H1 (cell line): ENCODE measurements around the gene SYDE1. TPM values are rescaled to one million over a fixed set of nuclear protein-coding genes. Genes with fewer than 3 reads are reported as not detected.

Source experiments
- CTCF ChIA-PET: fragments of 300-600 bp; sonication (Branson Sonifier 250); formaldehyde crosslinking; loops from one replicate; lab custom pipeline; 2021; ENCODE audit not compliant: partially characterized antibody; lab: Charles Lee
- POLR2A ChIA-PET: fragments of 300-600 bp; sonication (Branson Sonifier 250); formaldehyde crosslinking; loops from one replicate; lab custom pipeline; 2021; ENCODE audit warnings: inconsistent platforms; ENCODE audit not compliant: partially characterized antibody; lab: Charles Lee
- DNase-seq, 2 experiments: peaks; one replicate each; pipeline versions ENCODE4 v3.0.0 to v3.0.0-alpha.2; 2010 to 2022; ENCODE audit warnings: low spot score in 2 of 2, low read depth in 1 of 2, mixed read lengths in 1 of 2
- FAIRE-seq: peaks from 2 replicates; lab custom pipeline; 2011; peaks lifted over from hg19 to GRCh38; lab: Jason Lieb, UNC
- H2AFZ ChIP-seq: 2 replicates; pipeline ENCODE4 v1.8.1; 2012; ENCODE audit warnings: low read length, inconsistent platforms
- H2AK5ac ChIP-seq: 2 replicates; pipeline ENCODE4 v1.6.1; 2013; ENCODE audit warnings: low read depth, low read length
- H2BK120ac ChIP-seq: replicated peaks from 2 replicates; pipeline ENCODE3; 2013; ENCODE audit warnings: low read depth, low read length, inconsistent platforms
- H2BK12ac ChIP-seq: 2 replicates; pipeline ENCODE4 v1.6.1; 2013; ENCODE audit warnings: low read depth, low read length
- H2BK15ac ChIP-seq: 2 replicates; pipeline ENCODE4 v1.6.1; 2013; ENCODE audit warnings: low read length
- H2BK20ac ChIP-seq: 2 replicates; pipeline ENCODE4 v1.6.1; 2013; ENCODE audit warnings: low read length
- H2BK5ac ChIP-seq: 2 replicates; pipeline ENCODE4 v1.6.1; 2013; ENCODE audit warnings: low read depth, low read length
- H3K14ac ChIP-seq: 2 replicates; pipeline ENCODE4 v1.6.1; 2013; ENCODE audit warnings: inconsistent platforms; ENCODE audit not compliant: insufficient read length
- H3K18ac ChIP-seq: 2 replicates; pipeline ENCODE4 v1.6.1; 2013; ENCODE audit warnings: low read length; ENCODE audit errors: extremely low read depth
- H3K23ac ChIP-seq: 2 replicates; pipeline ENCODE4 v1.6.1; 2013; ENCODE audit warnings: inconsistent platforms; ENCODE audit not compliant: insufficient read length
- H3K23me2 ChIP-seq: 2 replicates; pipeline ENCODE4 v1.6.1; 2013; ENCODE audit warnings: low read depth, low read length
- H3K27ac ChIP-seq: 2 replicates; pipeline ENCODE4 v1.6.1; 2011; ENCODE audit warnings: low read depth, low read length, inconsistent platforms
- H3K27me3 ChIP-seq, 4 experiments: replicated peaks in 1 of 4; 1 replicate in 1 of 4; 2 replicates in 3 of 4; pipeline versions ENCODE4 v1.6.1 to v1.8.1; 2011 to 2013; ENCODE audit warnings: low read length in 3 of 4, mild to moderate bottlenecking in 3 of 4, inconsistent platforms in 2 of 4, mixed read lengths in 2 of 4, moderate library complexity in 1 of 4; ENCODE audit not compliant: control insufficient read depth in 3 of 4, insufficient read depth in 3 of 4; ENCODE audit errors: extremely low read depth in 1 of 4
- H3K36me3 ChIP-seq, 4 experiments: 2 replicates each; pipeline versions ENCODE4 v1.6.1 to v1.8.1; 2011 to 2013; ENCODE audit warnings: mild to moderate bottlenecking in 4 of 4, low read length in 3 of 4, moderate library complexity in 2 of 4, control low read depth in 1 of 4, inconsistent platforms in 1 of 4; ENCODE audit not compliant: insufficient read depth in 4 of 4, control insufficient read depth in 2 of 4
- H3K4ac ChIP-seq: replicated peaks from 2 replicates; pipeline ENCODE3; 2013; ENCODE audit warnings: low read length, low read depth, mixed read lengths, inconsistent platforms; ENCODE audit not compliant: insufficient read length
- H3K4me1 ChIP-seq, 4 experiments: replicated peaks in 1 of 4; 1 replicate in 1 of 4; 2 replicates in 3 of 4; pipeline versions ENCODE4 v1.6.1 to v1.8.1; 2011 to 2013; ENCODE audit warnings: low read length in 3 of 4, inconsistent platforms in 2 of 4, mixed read lengths in 1 of 4; ENCODE audit not compliant: insufficient read depth in 4 of 4, control insufficient read depth in 3 of 4
- H3K4me2 ChIP-seq, 2 experiments: 2 replicates each; pipeline versions ENCODE4 v1.6.1 to v1.8.1; 2011 to 2013; ENCODE audit warnings: low read depth in 2 of 2, low read length in 2 of 2, control low read depth in 1 of 2, inconsistent platforms in 1 of 2, mild to moderate bottlenecking in 1 of 2; ENCODE audit not compliant: insufficient read depth in 1 of 2
- H3K4me3 ChIP-seq, 4 experiments: fragments of 200-600, 300-600 bp in 1 of 4; sonication (generic), shearing (Covaris generic), sonication (Bioruptor Twin) in 1 of 4; 2 replicates each; pipeline versions ENCODE4 v1.5.1 to v1.8.1; 2011 to 2016; ENCODE audit warnings: low read length in 4 of 4, low read depth in 3 of 4, control low read depth in 2 of 4, inconsistent platforms in 2 of 4, mild to moderate bottlenecking in 2 of 4, mixed read lengths in 1 of 4, moderate library complexity in 1 of 4; ENCODE audit not compliant: insufficient read depth in 2 of 4; ENCODE audit errors: extremely low read depth in 1 of 4
- H3K56ac ChIP-seq: replicated peaks from 2 replicates; pipeline ENCODE3; 2013; ENCODE audit warnings: low read depth, mild to moderate bottlenecking, mixed read lengths, low read length, inconsistent platforms; ENCODE audit not compliant: insufficient read length
- H3K79me1 ChIP-seq: 2 replicates; pipeline ENCODE4 v1.6.1; 2013; ENCODE audit warnings: low read depth, low read length, control low read depth
- H3K79me2 ChIP-seq, 2 experiments: 2 replicates each; pipeline versions ENCODE4 v1.6.1 to v1.8.1; 2012 to 2013; ENCODE audit warnings: low read length in 2 of 2, mild to moderate bottlenecking in 2 of 2, inconsistent platforms in 1 of 2; ENCODE audit not compliant: insufficient read depth in 2 of 2, control insufficient read depth in 1 of 2
- H3K9ac ChIP-seq, 4 experiments: replicated peaks in 1 of 4; 1 replicate in 1 of 4; 2 replicates in 3 of 4; pipeline versions ENCODE4 v1.6.1 to v1.8.1; 2011 to 2013; ENCODE audit warnings: low read depth in 3 of 4, low read length in 3 of 4, control low read depth in 2 of 4, mild to moderate bottlenecking in 2 of 4, moderate library complexity in 2 of 4, inconsistent platforms in 1 of 4; ENCODE audit errors: extremely low read depth in 1 of 4
- H3K9me3 ChIP-seq, 2 experiments: 2 replicates each; pipeline versions ENCODE4 v1.6.1 to v1.8.1; 2012 to 2013; ENCODE audit warnings: mild to moderate bottlenecking in 2 of 2, moderate library complexity in 2 of 2, control low read depth in 1 of 2, inconsistent platforms in 1 of 2, low read depth in 1 of 2, low read length in 1 of 2, mixed read lengths in 1 of 2; ENCODE audit not compliant: insufficient read depth in 2 of 2
- H4K20me1 ChIP-seq, 2 experiments: replicated peaks in 1 of 2; 2 replicates each; pipeline versions ENCODE3 to v1.8.1; 2011 to 2013; ENCODE audit warnings: inconsistent platforms in 2 of 2, low read length in 2 of 2, mild to moderate bottlenecking in 1 of 2; ENCODE audit not compliant: insufficient read depth in 2 of 2, control insufficient read depth in 1 of 2
- H4K5ac ChIP-seq: 2 replicates; pipeline ENCODE4 v1.6.1; 2013; ENCODE audit warnings: low read length, low read depth, mixed read lengths, inconsistent platforms; ENCODE audit not compliant: insufficient read length
- H4K8ac ChIP-seq: 2 replicates; pipeline ENCODE4 v1.8.0; 2013; ENCODE audit warnings: mild to moderate bottlenecking, moderate library complexity, low read length, inconsistent platforms; ENCODE audit not compliant: insufficient read depth; ENCODE audit errors: extremely low read depth
- H4K91ac ChIP-seq: replicated peaks from 2 replicates; pipeline ENCODE3; 2013; ENCODE audit warnings: low read length, mixed read lengths, inconsistent platforms; ENCODE audit not compliant: insufficient read length
- ATF3 ChIP-seq: IDR thresholded peaks from 2 replicates; pipeline ENCODE4 v1.6.1; 2011; ENCODE audit warnings: low read depth, mild to moderate bottlenecking, low read length; ENCODE audit not compliant: insufficient read depth
- CBX5 ChIP-seq: fragments of 300-800, 300-1000 bp; sonication (generic); IDR thresholded peaks from 2 replicates; pipeline ENCODE4 v1.7.1; 2016; ENCODE audit warnings: antibody characterized with exemption, low read length, low read depth
- CBX8 ChIP-seq: fragments of 300-800, 300-1000 bp; sonication (generic); IDR thresholded peaks from 2 replicates; pipeline ENCODE4 v1.7.1; 2016; ENCODE audit warnings: low read depth, low read length, borderline replicate concordance
- CREB1 ChIP-seq: IDR thresholded peaks from 2 replicates; pipeline ENCODE4 v1.6.1; 2012; ENCODE audit warnings: inconsistent platforms
- CTBP2 ChIP-seq: IDR thresholded peaks from 2 replicates; pipeline ENCODE4 v1.7.0; 2011; ENCODE audit warnings: borderline replicate concordance, mild to moderate bottlenecking, moderate library complexity, mixed read lengths, low read length; ENCODE audit not compliant: insufficient read depth, insufficient read length
- GTF2F1 ChIP-seq: IDR thresholded peaks from 2 replicates; pipeline ENCODE4 v1.6.1; 2012; ENCODE audit warnings: low read depth, low read length, improper control_type of control experiment, borderline replicate concordance
- HDAC2 ChIP-seq, 2 experiments: fragments of 300-600 bp in 1 of 2; sonication (generic) in 1 of 2; IDR thresholded peaks; 2 replicates each; pipeline ENCODE4 v1.6.1; 2011 to 2012; ENCODE audit warnings: low read depth in 2 of 2, low read length in 2 of 2, mild to moderate bottlenecking in 2 of 2, moderate library complexity in 2 of 2, borderline replicate concordance in 1 of 2, inconsistent platforms in 1 of 2
- KDM4A ChIP-seq: IDR thresholded peaks from one replicate; pipeline ENCODE4 v1.7.1; 2012; ENCODE audit warnings: low read depth, mild to moderate bottlenecking, moderate library complexity, low read length, inconsistent platforms; ENCODE audit not compliant: severe bottlenecking
- MAX ChIP-seq: IDR thresholded peaks from 2 replicates; pipeline ENCODE4 v1.6.1; 2012; ENCODE audit warnings: inconsistent platforms
- NRF1 ChIP-seq: IDR thresholded peaks from 2 replicates; pipeline ENCODE4 v1.6.1; 2011; ENCODE audit warnings: mild to moderate bottlenecking, low read depth, low read length, improper control_type of control experiment
- SP4 ChIP-seq: IDR thresholded peaks from 2 replicates; pipeline ENCODE4 v1.6.1; 2012; ENCODE audit warnings: low read length, inconsistent platforms
- TEAD4 ChIP-seq: IDR thresholded peaks from 2 replicates; pipeline ENCODE4 v1.6.1; 2012; ENCODE audit warnings: low read depth, low read length, inconsistent platforms, mixed read lengths
- ZNF274 ChIP-seq: IDR thresholded peaks from 2 replicates; pipeline ENCODE4 v1.7.0; 2012; ENCODE audit warnings: low read length, borderline replicate concordance; ENCODE audit errors: extremely low read depth
- WGBS, 2 experiments: shearing (Covaris generic) in 1 of 2; methylation state at CpG; one replicate each; pipeline versions ENCODE4 v1.1.6 to v1.1.7; 2013 to 2015; ENCODE audit warnings: low lambda C conversion rate in 2 of 2, mixed read lengths in 2 of 2, inconsistent platforms in 1 of 2, low coverage in 1 of 2, missing lambda C conversion rate in 1 of 2; ENCODE audit not compliant: insufficient replicate concordance in 2 of 2, insufficient coverage in 1 of 2, insufficient read length in 1 of 2; ENCODE audit errors: extremely low coverage in 1 of 2, missing lambda C conversion rate in 1 of 2; 5-methylcytosine and 5-hydroxymethylcytosine counted together
- polyA plus RNA-seq, 7 experiments: library from polyadenylated mRNA; depleted of rRNA in 3 of 7; stranded (reverse) in 5 of 7; unstranded in 2 of 7; fragments of >200 nt in 5 of 7; fragments of 200-250 nt in 2 of 7; gene quantifications; 1 replicate in 5 of 7; 2 replicates in 1 of 7; 4 replicates in 1 of 7; pipeline versions ENCODE4 v1.2.1 to v1.2.3, GENCODE V29; 2011 to 2013; ENCODE audit warnings: missing spikeins in 2 of 7, mixed read lengths in 2 of 7
- total RNA-seq: library from RNA; stranded (reverse); fragmentation: NEBNext Ultra II Directional; extraction: Animal tissue kit (Norgen Biotek cat#: 25700); gene quantifications from 2 replicates; pipeline ENCODE4 v1.2.1, GENCODE V29; 2021

The SYDE1 gene
- total and polyA plus RNA-seq, 2 of the 8 experiments (the other 6 are each of a cell fraction or from before 2014, with no cell fraction given), result 12.0 to 16.8 TPM

- H3K27ac ChIP-seq, result no peak overlapping the region
- WGBS, 2 experiments, result 88% methylated on average over 10 of the region's 10 CpGs; no CpG with 5 or more reads in 1 of the 2 experiments
- CTCF ChIA-PET, result interaction anchor here (0.8 to 5.6 kb wide), 5 partner anchors 12 to 321 kb away, joined by 3 to 37 read pairs (median 3); no protein-coding TSS in a partner anchor
- TF ChIP-seq CBX8 (no peak), HDAC2 (IDR thresholded peaks at IDR 0.05; ENCODE audit: borderline replicate concordance in 1 of 2, low read depth in 2 of 2, low read length in 2 of 2) (no peak), MAX (no peak), CBX5 (no peak), TEAD4 (no peak), NRF1 (no peak), GTF2F1 (no peak), KDM4A (no peak), ZNF274 (no peak), ATF3 (no peak), CREB1 (no peak), SP4 (no peak), CTBP2 (no peak)
Measured at GRCh38 chr19:15098460-15098859, 8.7 kb upstream of the SYDE1 start.

More at GRCh38 chr19:15098460-15098859, 8.7 kb upstream of the SYDE1 start:
- H2BK15ac ChIP-seq, result no peak overlapping the region
- H4K8ac ChIP-seq, result no peak overlapping the region
- no peak overlapping the region for H3K23ac ChIP-seq
- no peak for DNase-seq
- H4K91ac ChIP-seq, result no peak overlapping the region
- no peaks in the 10 kb centered on the region for H3K79me2 ChIP-seq
- H3K4ac ChIP-seq, result no peak overlapping the region
- H2BK5ac ChIP-seq, result no peak overlapping the region
- no peak overlapping the region for H3K4me3 ChIP-seq
- no peaks in the 10 kb centered on the region for H3K79me1 ChIP-seq
- H3K9me3 ChIP-seq, result peaks cover 0 to 2% of the 10 kb centered on the region in 2 experiments; a peak in 1 of 4 replicates
- H2AK5ac ChIP-seq, result no peak overlapping the region
- H3K27me3 ChIP-seq, result no peaks in the 10 kb centered on the region
- H3K56ac ChIP-seq, result no peak overlapping the region
- no peak overlapping the region for H4K5ac ChIP-seq
- no peak overlapping the region for H3K4me2 ChIP-seq
- no peak overlapping the region for H3K9ac ChIP-seq
- H2AFZ ChIP-seq, result no peak overlapping the region
- no peaks in the 10 kb centered on the region for H3K23me2 ChIP-seq
- no peak overlapping the region for H3K18ac ChIP-seq
- H2BK20ac ChIP-seq, result no peak overlapping the region
- no peaks in the 10 kb centered on the region for H4K20me1 ChIP-seq
- no peak overlapping the region for H2BK120ac ChIP-seq
- no peaks in the 10 kb centered on the region for H3K4me1 ChIP-seq
- POLR2A ChIA-PET, result no interaction called here
- no peaks in the 10 kb centered on the region for H3K36me3 ChIP-seq
- FAIRE-seq, result no peak
- no peak overlapping the region for H3K14ac ChIP-seq
- no peak overlapping the region for H2BK12ac ChIP-seq
